GM06990 (cell line): Measurements from ENCODE around the gene ACOT7.

Experiments used
- DNase-seq: peaks from one replicate; pipeline ENCODE4 v3.0.0-alpha.2; 2011; ENCODE audit not compliant: insufficient read length; ENCODE audit errors: extremely low read depth
- H3K27me3 ChIP-seq: replicated peaks from 2 replicates; pipeline ENCODE4 v1.6.0; 2011; ENCODE audit warnings: low read length; ENCODE audit not compliant: control insufficient read depth, insufficient read depth
- H3K36me3 ChIP-seq: 2 replicates; pipeline ENCODE4 v1.5.1; 2011; ENCODE audit warnings: low read length; ENCODE audit not compliant: control insufficient read depth, insufficient read depth
- H3K4me3 ChIP-seq: replicated peaks from 2 replicates; pipeline ENCODE4 v1.5.1; 2011; ENCODE audit warnings: low read depth, mild to moderate bottlenecking, control low read depth, low read length
- TF ChIP-seq, protein P1 (sequence below): IDR thresholded peaks from 2 replicates; pipeline ENCODE4 v1.5.1; 2011; ENCODE audit warnings: low read length, control low read depth, mild to moderate bottlenecking, inconsistent platforms; ENCODE audit not compliant: insufficient read depth, poor library complexity, severe bottlenecking

The ACOT7 gene

DNA sequence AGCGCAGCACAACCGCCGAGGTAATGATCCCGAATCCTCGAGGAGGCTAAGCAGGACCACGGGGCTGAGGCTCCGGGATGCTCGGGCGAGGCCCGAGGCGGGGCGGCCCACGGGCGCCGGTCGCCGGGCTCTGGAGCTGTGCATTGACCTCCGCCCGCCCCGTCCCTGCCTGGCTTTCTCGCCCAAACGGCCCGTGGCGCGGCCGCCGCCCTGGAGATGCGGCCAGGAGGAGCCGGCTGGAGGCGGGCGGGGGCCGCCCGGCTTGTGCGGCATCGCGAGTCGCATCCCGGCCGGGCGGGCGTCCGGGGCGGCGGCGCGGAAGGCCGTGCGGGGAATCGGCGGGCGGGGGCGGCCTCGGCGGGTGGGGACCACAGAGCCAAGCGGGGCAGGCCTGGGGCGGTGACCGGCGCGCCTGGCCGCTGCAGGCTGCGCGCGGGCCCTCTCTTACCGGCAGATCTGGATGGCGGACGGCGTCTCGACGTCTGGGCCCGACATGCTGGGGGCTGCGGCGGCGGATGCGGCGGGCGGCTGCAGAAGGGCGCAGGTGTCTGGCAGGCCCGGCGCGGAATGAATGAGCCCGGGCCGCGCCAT, 663 bp downstream of the ACOT7 start:
- TF ChIP-seq, protein P1, sequence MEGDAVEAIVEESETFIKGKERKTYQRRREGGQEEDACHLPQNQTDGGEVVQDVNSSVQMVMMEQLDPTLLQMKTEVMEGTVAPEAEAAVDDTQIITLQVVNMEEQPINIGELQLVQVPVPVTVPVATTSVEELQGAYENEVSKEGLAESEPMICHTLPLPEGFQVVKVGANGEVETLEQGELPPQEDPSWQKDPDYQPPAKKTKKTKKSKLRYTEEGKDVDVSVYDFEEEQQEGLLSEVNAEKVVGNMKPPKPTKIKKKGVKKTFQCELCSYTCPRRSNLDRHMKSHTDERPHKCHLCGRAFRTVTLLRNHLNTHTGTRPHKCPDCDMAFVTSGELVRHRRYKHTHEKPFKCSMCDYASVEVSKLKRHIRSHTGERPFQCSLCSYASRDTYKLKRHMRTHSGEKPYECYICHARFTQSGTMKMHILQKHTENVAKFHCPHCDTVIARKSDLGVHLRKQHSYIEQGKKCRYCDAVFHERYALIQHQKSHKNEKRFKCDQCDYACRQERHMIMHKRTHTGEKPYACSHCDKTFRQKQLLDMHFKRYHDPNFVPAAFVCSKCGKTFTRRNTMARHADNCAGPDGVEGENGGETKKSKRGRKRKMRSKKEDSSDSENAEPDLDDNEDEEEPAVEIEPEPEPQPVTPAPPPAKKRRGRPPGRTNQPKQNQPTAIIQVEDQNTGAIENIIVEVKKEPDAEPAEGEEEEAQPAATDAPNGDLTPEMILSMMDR: no peak
- Histone ChIP-seq H3K4me3 (peak overlapping the region; percentile 81), H3K36me3 (no peaks in the 10 kb centered on the region), H3K27me3 (no peaks in the 10 kb centered on the region)
- no peak for DNase-seq

DNA sequence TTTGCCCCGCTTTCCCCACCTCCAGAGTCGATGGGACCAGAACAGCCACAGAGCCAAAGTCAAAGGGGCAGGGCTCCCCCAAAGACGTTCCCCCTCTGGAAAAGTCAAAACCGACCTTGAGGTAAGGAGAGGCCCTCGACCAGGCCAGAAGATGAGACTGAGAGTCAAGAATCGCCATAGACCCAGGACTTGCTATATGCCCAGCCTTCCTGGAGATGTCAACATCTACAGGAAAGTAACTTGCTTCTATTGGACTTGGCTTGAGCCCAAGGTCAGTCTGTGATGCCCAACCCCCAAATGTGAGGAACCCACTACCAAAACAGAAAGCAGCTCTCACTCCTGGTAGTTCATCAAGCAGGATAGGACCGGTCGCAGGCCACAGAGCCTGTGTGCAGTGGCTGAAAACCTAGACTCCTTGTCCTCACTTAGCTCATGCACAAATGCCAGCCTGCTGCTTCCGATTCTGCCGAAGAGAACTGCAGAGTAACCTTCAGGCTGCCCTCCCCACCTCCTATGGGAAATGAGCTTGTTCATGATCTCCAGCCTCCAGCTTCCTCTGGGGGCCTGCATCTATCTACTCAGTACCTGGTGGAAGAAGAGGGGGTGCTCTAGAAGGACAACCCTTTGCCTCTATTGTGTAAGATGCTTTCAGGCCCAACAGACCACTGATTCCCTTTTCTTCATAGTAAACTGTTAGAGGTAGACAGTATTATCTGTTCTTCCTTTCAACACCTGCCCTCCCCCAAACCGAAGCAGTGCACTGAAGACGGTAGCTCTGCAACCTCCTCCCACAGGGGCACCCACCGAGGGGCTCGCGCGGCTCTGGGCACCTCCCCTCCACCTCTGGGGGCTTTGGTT, 1.4 kb downstream of the ACOT7 start:
- H3K36me3 ChIP-seq: no peaks in the 10 kb centered on the region
- H3K27me3 ChIP-seq: no peaks in the 10 kb centered on the region
- DNase-seq: no peak
- TF ChIP-seq, protein P1: no peak
- peak overlapping the region; percentile 81 for H3K4me3 ChIP-seq

DNA sequence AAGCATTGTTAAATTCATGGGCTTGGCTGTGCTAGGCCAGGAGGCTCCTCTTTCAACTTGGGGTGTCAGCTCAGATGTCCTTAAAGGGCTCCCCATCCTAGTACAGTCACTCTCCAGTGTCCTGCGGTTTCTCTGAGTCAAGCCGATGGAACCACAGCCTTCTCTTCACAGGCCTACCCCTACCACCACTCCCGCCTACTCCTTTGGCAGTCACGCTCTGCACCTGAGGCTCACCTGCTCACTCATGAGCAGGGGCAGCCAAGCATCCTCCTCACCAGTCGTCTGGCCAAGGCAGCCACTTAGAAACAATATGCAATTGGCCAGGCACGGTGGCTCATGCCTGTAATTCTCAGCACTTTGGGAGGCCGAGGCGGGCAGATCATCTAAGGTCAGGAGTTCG, 3.6 kb downstream of the ACOT7 start:
- no peak for DNase-seq
- Histone ChIP-seq H3K4me3 (no peak overlapping the region), H3K27me3 (no peaks in the 10 kb centered on the region), H3K36me3 (no peaks in the 10 kb centered on the region)
- TF ChIP-seq, protein P1: no peak

DNA sequence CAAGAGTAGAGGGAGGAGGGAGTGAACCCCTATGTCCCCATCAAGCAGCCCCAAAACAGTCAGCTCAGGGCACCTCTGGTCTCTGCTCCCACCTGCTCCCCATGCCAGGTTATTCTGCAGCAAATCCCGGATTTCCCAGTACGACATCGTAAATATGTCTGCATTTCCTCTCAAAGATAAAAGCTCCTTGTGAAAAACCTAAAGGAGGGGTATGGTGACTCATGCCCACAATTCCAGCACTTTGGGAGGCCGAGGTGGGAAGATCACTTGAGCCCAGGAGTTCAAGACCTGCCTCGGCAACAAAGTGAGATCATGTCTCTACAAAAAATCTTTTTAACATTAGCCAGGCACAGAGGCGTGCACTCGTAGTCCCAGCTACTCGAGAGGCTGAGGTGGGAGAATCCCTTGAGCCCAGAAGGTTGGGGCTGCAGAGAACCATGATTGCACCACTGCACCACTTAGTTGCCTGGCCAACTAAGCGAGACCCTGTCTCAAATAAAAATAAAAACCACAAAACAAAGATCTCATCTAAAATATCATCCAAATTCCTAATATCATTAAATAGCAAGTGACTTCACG, 7.1 kb downstream of the ACOT7 start:
- H3K27me3 ChIP-seq: no peaks in the 10 kb centered on the region
- no peaks in the 10 kb centered on the region for H3K36me3 ChIP-seq
- TF ChIP-seq, protein P1: no peak
- H3K4me3 ChIP-seq: no peak overlapping the region
- no peak for DNase-seq

DNA sequence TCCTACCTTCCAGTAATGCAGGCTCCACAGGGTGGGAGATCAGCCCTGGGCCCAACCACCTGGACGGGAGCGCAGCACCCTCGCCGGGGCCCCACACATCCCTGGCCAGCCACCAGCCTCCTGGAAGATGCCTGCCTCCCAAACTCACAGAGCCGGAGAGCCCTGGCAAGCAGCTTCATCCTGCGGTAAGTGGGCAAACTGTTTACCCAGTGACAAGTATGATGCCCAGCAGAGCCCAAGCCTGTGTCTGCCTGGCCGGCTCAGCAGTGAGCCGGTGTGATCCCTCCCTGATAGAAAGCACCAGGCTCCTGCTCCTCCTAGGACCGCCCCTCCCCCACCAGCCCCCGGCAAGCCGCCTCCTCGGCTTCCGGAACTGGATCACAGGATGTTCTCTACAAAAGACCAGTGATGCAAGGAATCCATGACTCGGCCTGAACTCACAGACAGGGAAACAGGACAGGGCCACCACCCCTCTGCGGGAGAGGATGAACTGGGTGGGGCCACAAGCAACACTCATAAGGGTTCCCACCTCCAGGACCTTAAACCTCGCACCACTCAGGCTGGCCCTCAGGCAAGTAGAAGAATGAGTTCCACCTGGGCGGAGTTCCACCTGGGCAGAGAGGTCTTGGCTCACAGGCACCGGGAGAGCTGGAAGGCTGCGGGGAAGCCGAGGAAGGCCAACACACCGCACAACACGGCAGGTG, 7.9 kb downstream of the ACOT7 start:
- DNase-seq: no peak
- Histone ChIP-seq H3K36me3 (no peaks in the 10 kb centered on the region), H3K4me3 (no peak overlapping the region), H3K27me3 (no peaks in the 10 kb centered on the region)
- TF ChIP-seq, protein P1: no peak
